Activated CD8-positive, alpha-beta memory T cell treated with anti-CD3 and anti-CD28 coated beads for 36 hours (primary cell): ENCODE measurements around the gene FAF1. TPM values are rescaled to one million over a fixed set of nuclear protein-coding genes. Genes with fewer than 3 reads are reported as not detected.
"Not testable (repeated sequence)": the region's sequence is repeated elsewhere in the genome, so short reads cannot be mapped to it uniquely, and the experiment has no call there.

Experiments used
- CTCF ChIA-PET: fragments of 350-600 bp; sonication (Branson Sonifier 250); formaldehyde crosslinking; loops from one replicate; lab custom pipeline; 2021; ENCODE audit warnings: antibody characterized with exemption; lab: Charles Lee
- POLR2A ChIA-PET: fragments of 350-600 bp; sonication (Branson Sonifier 250); formaldehyde crosslinking; loops from one replicate; lab custom pipeline; 2021; ENCODE audit warnings: antibody characterized with exemption; lab: Charles Lee
- total RNA-seq, 2 experiments: library from RNA; stranded (reverse); gene quantifications; one replicate each; pipeline ENCODE4 v1.2.3, GENCODE V29; 2021

The FAF1 gene
- total RNA-seq, 2 experiments from 2014 or later, result 79.7 to 86.4 TPM

DNA sequence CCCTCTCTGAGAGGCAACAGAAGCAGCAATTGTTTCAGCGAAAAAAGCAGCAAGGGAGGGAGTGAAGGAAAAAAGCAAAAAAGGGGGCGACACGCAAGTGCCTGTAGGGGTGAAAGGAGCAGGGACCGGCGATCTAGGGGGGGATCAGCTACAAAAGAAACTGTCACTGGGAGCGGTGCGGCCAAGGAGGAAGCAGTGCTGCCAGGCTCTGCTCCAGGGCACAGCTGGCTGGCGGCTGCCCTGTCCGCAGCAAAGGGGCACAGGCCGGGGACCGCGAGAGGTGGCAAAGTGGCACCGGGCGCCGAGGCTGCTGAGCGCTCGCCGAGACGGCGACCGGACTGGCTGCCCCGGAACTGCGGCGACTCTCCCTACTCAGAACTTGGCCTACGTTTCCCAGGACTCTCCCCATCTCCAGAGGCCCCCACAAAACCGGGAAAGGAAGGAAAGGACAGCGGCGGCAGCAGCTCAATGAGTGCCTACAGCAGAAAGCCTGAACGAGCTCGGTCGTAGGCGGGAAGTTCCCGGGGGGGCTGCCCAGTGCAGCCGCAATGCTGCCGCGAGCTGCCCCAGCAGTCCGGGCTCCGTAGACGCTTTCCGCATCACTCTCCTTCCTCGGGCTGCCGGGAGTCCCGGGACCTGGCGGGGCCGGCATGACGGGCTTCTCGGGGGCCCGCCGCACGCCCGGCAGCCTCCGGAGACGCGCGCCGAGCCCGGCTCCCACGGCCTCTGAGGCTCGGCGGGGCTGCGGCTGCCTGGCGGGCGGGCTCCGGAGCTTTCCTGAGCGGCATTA is 8.9 kb upstream of the FAF1 start:
- CTCF ChIA-PET, result interaction anchor here (1.5 to 2.2 kb wide), 2 partner anchors 9 to 39 kb away, joined by 4 to 9 read pairs; partner anchors contain the start of gene FAF1
- POLR2A ChIA-PET, result interaction anchor here (0.6 to 2.9 kb wide), 3 partner anchors 8 to 326 kb away, joined by 3 to 17 read pairs (median 9); partner anchors contain the start of gene FAF1

DNA sequence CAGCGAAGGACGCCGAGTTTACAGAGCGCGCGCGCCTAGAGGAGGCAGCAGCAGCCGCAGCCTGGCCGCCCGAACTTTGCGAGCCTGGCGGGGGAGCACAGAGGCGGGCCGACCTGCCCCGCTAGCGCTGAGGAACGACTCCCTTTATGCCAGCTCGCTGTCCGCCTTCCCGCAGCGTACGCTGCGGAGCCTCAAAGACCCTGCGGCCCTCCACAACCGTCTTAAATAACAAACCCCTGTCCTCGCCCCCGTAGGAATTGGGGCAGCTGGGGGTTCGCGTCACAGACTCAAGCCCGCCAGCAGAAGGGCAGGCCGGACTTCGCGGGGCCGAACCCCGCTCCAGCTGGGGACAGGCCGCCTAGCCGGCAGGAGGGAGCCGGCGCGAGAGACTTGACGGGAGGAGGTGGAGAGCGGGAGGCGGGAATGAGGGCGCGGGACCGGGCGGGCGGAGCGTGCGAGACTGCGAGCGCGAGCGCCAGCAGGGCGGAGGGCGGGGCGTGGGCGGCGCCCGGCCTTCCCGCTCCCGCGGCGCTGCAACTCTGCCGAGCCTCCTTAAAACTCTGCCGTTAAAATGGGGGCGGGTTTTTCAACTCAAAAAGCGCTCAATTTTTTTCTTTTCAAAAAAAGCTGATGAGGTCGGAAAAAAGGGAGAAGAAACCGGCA is 8.2 kb upstream of the FAF1 start:
- POLR2A ChIA-PET, result interaction anchor here (2.2 to 2.9 kb wide), 2 partner anchors 8 to 9 kb away, joined by 9 to 17 read pairs; partner anchors contain the start of gene FAF1
- CTCF ChIA-PET, result interaction anchor here (0.8 to 2.2 kb wide), 3 partner anchors 8 to 67 kb away, joined by 3 to 9 read pairs (median 4); partner anchors contain the start of gene FAF1

DNA sequence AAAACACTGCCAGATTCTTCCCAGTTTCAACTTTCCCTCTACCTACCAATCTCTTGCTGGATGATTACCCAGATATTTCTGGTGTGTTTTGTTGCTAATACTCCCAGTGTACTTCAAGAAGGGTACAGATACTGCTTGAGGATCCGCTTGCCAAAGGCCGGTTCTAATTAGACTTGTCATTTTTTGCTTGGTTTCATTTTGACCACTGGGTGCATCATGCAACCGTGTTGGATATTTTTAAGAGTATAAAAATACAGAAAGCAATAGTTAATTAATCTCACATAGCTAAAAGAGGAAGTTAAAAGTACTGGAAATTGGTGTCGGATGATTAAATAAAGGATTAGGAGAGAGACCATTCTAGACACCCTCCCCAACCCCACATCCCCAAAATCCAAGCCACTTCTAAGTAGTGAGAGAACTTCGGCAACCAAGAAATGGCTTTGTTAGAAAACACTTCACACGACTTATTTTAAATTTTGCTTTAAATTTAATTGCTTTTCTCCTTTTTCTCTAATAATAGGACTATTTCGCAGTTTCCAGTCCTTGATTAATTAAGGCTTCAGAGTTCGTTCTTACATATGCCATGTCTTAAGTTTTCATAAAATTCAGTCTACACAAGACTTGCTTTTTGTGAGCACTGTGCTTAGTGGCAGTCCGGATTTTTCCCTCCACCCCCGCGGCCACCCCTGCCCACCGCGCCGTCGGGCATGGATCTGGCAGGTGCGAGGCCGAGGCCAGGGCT is 7.5 kb upstream of the FAF1 start:
- ChIA-PET POLR2A (interaction anchor here (2.2 to 2.9 kb wide), 2 partner anchors 7 to 10 kb away, joined by 9 to 17 read pairs; partner anchors contain the start of gene FAF1), CTCF (interaction anchor here (0.8 to 1.5 kb wide), 2 partner anchors 37 to 66 kb away, joined by 3 to 4 read pairs; no protein-coding TSS in a partner anchor)

DNA sequence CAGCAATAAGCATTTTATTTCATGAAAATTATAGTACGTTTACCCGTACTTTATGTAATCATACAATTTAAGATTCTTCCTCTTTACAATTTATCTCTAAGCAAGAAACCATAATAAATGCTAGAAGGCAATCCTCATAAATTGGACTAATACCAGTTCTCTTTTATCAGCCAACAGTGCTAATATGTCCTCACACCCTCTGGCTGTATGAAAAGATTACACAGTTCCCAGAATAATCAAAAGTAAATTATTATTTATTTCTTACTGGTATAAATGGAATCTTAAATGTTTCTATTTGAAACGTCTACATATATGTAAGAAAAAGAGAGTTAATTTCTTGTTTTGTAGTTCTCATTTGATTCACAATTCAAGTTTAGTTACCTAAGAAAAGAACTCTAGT is 6.9 kb upstream of the FAF1 start:
- ChIA-PET POLR2A (no interaction called here), CTCF (no interaction called here)

DNA sequence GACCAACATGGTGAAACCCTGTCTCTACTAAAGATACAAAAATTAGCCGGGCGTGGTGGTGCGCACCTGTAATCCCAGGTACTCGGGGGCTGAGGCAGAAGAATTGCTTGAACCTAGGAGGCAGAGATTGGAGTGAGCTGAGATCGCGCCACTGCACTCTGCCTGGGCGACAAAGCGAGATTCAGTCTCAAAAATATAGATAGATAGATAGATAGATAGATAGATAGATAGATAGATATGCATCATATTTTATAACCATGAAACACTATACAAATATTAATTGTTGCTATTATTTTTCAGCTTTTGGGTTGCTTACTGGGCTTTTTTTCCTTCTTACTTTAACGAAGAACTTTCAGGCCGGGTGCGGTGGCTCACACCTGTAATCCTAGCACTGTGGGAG is 4.8 kb upstream of the FAF1 start:
- ChIA-PET POLR2A (no interaction called here), CTCF (no interaction called here)

DNA sequence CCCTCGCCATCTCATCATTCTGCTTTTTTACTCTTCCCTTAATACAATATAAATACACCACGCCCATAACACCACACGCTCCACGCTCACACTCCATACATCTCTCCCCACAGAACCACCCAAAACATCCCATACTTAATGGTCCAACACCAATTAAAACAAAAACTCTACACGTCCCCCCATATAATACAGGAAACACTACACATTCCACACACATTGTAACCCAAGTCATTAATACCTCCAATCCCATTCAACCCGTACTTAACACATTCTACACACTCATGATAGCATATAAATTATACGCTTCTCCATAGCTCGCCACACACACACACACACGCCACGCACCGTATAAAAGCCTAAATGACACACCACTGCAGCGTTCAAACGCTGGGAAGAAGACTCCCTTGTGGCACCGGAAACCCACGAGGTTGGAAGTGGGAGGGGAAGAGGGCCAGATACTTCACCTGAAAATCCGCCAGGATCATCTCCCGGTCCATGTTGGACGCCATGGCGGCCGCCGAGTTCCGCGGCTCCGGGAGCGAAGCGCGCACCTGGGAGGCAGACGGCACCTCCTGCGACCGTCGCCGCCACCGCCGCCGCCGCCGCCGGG is 659 bp downstream of the FAF1 start:
- ChIA-PET CTCF (interaction anchor here (1.2 kb wide), 1 partner anchor 86 kb away, joined by 3 read pairs; no protein-coding TSS in a partner anchor), POLR2A (interaction anchor here (2.6 kb wide), 1 partner anchor 10 kb away, joined by 17 read pairs; the partner anchor contains the start of gene CDKN2C)

DNA sequence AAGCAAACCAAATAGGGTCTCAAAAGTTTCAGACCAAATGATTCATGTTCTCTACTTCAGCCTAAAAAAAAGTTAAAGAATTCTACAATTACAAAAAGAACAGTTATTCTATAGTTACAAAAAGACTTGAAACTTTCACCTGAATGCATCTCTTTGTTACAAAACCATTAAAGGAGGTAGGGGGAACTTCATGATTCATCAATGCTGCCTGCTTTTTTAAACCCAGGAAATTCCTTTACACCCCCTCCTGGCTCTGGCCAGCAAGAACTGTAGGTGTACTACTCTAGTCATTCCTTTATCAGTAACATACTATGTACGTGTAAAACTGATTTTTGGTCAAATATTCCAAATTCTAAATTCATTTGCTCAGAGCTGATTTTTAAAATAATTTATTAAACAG is 5.0 kb downstream of the FAF1 start:
- CTCF ChIA-PET, result interaction anchor here (0.8 kb wide), 1 partner anchor 234 kb away, joined by 3 read pairs; no protein-coding TSS in a partner anchor
- POLR2A ChIA-PET, result no interaction called here

DNA sequence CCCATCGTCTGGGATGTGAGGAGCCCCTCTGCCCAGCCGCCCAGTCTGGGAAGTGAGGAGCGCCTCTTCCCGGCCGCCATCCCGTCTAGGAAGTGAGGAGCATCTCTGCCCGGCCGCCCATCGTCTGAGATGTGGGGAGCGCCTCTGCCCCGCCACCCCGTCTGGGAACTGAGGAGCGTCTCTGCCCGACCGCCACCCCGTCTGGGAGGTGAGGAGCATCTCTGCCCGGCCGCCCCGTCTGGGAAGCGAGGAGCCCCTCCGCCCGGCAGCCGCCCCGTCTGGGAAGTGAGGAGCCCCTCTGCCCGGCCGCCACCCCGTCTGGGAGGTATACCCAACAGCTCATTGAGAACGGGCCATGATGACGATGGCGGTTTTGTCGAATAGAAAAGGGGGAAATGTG is 7.5 kb downstream of the FAF1 start:
- POLR2A ChIA-PET, CTCF ChIA-PET: not testable (repeated sequence)

DNA sequence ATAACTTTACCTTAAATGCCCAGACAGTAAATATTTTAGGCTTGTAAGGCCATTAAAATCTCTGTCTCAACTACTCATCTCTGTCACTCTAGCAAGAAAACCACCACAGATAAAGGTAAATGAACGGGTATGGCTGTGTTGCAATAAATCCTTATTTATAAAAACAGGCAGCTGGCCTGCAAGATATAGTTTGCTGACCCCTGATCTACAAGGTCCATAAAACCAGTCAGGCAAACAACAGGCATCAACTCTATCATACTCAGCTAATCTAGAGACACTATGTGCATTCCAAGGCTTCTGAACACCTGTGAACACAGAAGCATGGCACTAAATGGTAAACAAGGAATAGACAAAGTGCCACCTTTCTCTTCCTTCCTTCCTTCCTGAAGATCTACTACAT is 9.7 kb downstream of the FAF1 start:
- POLR2A ChIA-PET, result no interaction called here
- CTCF ChIA-PET, result interaction anchor here (0.5 kb wide), 1 partner anchor 31 kb away, joined by 3 read pairs; no protein-coding TSS in a partner anchor

DNA sequence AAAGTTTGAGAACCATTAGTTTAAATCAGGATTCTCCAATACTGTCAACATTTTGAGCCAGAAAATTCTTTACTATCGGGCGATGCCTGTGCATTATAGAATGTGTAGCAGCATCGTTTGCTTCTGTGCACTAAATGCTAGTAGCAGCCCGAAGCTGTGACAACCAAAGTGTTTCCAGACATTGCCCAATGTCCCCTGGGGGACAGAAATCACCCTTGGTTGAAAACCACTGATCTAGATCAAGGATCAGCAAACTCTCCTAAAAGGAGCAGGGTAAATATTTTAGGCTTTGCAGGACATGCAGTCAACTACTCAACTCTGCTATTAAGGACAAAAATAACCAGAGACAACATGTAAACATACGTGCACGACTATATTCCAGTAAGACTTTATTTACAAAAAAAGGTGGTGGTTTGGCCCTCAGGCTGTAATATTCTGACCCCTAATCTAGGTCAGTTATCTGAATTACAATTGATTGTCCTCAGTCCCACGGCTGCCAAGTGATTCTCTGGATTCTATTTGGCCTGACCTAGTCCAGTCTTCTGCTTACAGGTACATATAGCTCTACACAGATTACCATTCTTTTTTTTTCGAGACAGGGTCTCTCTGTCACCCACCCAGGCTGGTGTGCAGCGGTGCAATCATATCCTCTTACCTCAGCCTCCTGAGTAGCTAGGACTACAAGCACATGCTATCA is 10.6 kb downstream of the FAF1 start:
- POLR2A ChIA-PET, result no interaction called here
- CTCF ChIA-PET, result no interaction called here

DNA sequence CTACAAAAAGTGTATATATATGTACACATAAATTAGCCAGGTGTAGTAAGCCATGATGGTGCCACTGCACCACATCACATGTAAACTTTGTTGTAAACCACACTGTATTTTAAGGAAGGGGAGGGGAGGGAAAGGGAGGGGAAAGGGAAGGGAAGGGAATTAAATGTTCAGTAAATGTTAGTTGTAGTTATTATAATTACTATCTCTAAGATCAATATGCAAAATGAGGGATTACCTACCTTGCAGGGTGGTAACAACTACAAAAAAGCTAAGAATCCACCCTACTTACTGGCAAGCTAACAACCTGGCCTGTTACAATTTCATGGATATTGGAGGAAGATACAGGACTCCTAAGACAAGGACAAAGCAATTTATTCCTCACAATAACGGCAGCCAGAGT is 17.7 kb downstream of the FAF1 start:
- POLR2A ChIA-PET, result no interaction called here
- CTCF ChIA-PET, result no interaction called here

DNA sequence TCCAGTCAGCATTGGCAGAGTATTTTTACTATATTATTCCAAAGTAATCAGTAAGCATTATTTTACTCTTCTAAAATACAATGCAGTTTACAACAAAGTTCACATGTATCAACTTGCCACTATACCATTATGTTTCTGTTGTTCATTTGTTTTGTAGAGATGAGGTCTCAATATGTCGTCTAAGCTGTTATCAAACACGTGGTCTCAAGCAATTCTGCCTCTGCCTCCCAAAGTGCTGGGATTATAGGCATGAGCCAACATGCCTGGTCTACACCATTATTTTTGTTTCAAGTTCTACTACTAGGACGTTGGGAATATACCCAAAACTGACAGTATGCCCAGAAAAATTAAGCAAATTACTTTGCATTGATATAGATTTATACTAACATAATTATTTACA is 19.8 kb downstream of the FAF1 start:
- ChIA-PET CTCF (no interaction called here), POLR2A (no interaction called here)

DNA sequence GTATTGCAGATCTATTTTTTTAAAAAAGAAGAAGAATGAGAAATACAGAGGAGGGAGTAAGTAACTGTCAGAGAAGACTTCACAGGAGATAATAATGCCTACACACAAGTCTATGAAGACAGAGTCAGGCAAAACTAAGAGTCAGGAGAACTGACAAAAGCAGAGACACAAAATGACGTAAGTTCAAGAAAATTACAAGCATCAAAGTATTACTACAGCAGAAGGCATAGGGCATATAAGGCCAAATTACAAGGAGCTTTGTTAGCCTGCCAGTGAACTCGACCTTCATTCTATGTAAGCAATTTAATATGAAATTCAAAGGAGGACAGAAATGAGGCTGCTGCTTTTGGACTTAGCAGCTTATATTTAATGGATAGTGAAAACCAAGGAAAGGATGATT is 23.7 kb downstream of the FAF1 start:
- ChIA-PET POLR2A (no interaction called here), CTCF (no interaction called here)

DNA sequence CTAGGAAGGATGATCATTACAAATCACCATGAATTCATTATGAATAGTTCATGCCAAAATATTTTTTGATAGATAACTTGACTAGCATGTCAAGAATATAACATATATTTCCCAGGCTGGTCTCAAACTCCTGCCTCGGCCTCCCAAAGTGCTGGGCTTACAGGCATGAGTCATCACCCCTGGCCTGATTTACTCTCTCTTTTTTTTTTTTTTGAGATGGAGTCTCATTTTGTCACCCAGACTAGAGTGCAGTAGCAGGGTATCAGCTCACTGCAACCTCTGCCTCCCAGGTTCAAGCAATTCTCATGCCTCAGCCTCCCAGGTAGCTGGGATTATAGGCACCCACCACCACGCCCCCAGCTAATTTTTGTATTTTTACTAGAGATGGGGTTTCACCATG is 24.8 kb downstream of the FAF1 start:
- CTCF ChIA-PET, POLR2A ChIA-PET: not testable (repeated sequence)

DNA sequence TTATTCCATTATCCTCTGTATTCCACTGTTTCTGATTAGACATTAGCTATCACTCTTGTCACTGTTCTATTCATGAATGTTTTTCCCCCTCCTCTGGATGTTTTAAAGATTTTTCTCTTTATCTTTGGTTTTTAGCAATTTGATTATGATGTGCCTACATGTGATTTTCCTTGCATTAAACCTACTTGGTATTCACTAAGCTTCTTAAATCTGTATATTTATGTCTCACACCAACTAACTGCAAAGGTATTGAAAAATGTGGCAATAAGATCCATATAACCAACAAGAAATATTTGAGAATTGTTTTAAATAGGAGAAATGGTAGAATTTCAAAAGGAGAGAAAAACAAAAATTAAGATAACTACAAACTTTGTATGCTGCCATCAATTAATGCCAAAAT is 25.2 kb downstream of the FAF1 start:
- POLR2A ChIA-PET, result no interaction called here
- CTCF ChIA-PET, result no interaction called here

DNA sequence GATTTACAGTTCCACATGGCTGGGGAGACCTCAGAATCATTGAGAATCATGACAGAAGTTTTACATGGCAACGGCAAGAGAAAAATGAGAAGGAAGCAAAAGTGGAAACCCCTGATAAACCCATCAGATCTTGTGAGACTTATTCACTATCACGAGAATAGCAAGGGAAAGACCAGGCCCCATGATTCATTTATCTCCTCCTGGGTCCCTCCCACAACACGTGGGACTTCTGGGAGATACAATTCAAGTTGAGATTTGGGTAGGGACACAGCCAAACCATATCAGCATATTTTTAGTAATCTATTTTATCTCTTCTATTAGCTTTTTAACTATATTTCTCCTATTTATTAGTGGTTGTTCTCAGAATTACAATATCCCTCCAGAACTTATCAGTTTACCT is 26.3 kb downstream of the FAF1 start:
- CTCF ChIA-PET, POLR2A ChIA-PET: not testable (repeated sequence)

DNA sequence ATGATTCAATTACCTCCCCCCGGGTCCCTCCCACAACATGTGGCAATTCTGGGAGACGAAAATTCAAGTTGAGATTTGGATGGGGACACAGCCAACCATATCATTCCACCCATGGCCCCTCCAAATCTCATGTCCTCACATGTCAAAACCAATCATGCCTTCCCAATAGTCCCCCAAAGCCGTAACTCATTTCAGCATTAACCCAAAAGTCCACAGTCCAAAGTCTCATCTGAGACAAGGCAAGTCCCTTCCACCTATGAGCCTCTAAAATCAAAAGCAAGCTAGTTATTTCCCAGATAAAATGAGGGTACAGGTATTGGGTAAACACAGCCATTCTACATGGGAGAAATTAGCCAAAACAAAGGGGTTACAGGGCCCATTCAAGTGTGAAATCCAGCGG is 28.0 kb downstream of the FAF1 start:
- CTCF ChIA-PET, result not testable (repeated sequence)
- POLR2A ChIA-PET, result interaction anchor here (1.1 kb wide), 1 partner anchor 29 kb away, joined by 3 read pairs; no protein-coding TSS in a partner anchor
